ENCODE measurements around the gene PRTFDC1.

The PRTFDC1 gene

GRCh38 chr10:24884793-24885192 lies 67.6 kb downstream of the PRTFDC1 start:
- no peak overlapping the region for H3K4me3 Mint-ChIP-seq
- ATAC-seq (replicated peaks) (no peak), DNase-seq (no peak)
- H3K36me3 Mint-ChIP-seq (ENCODE audit: insufficient read depth) = peaks cover 8% of the 10 kb centered on the region
- peak overlapping the region; percentile 88 to 91 for H3K27ac Mint-ChIP-seq
- no peaks in the 10 kb centered on the region for H3K27me3 Mint-ChIP-seq
- H3K9me3 Mint-ChIP-seq = peaks cover 2 to 5% of the 10 kb centered on the region in 2 donors
- H3K4me1 Mint-ChIP-seq (ENCODE audit: low read depth in 2 of 2) = peaks cover 36 to 61% of the 10 kb centered on the region in 2 donors

DNA sequence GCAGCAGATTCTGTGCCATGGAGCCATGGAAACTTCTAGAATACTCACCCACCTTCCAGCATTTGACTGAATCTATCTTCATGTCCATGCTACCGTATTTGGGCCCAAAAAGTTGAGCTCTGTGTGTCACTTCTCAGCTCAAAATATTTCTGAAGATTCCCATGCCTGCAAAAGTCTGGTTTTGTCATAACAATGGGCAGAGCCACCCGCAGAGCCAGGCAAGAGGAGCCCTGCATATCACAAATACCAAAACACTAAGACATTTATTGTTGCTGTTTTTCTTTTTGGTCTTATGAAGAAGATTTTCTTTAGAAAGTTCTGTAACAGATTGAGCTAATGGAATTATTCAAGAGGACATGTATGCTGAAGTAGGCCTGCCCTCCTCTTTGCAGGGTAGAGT lies 68.1 kb downstream of the PRTFDC1 start:
- peak overlapping the region; percentile 87 to 91 for H3K27ac Mint-ChIP-seq
- DNase-seq (no peak), ATAC-seq (replicated peaks) (no peak)
- peaks cover 8% of the 10 kb centered on the region for H3K36me3 Mint-ChIP-seq (ENCODE audit: insufficient read depth)
- H3K4me1 Mint-ChIP-seq (ENCODE audit: low read depth in 2 of 2) = peaks cover 33 to 56% of the 10 kb centered on the region in 2 donors
- H3K4me3 Mint-ChIP-seq = no peak overlapping the region
- peaks cover 2 to 5% of the 10 kb centered on the region in 2 donors for H3K9me3 Mint-ChIP-seq
- H3K27me3 Mint-ChIP-seq = no peaks in the 10 kb centered on the region

- peaks cover 30 to 46% of the 10 kb centered on the region in 2 donors for H3K4me1 Mint-ChIP-seq (ENCODE audit: low read depth in 2 of 2)
- H3K27ac Mint-ChIP-seq = peak overlapping the region; percentile 74 to 86
- ATAC-seq (replicated peaks) = no peak
- H3K27me3 Mint-ChIP-seq = no peaks in the 10 kb centered on the region
- peaks cover 2 to 5% of the 10 kb centered on the region in 2 donors for H3K9me3 Mint-ChIP-seq
- no peak for DNase-seq
- peaks cover 8% of the 10 kb centered on the region for H3K36me3 Mint-ChIP-seq (ENCODE audit: insufficient read depth)
- no peak overlapping the region for H3K4me3 Mint-ChIP-seq
Measured at GRCh38 chr10:24883176-24883575, 69.2 kb downstream of the PRTFDC1 start.

GRCh38 chr10:24882047-24882698 lies 70.2 kb downstream of the PRTFDC1 start:
- DNase-seq (peak; percentile 33 to 53 (median 36)), ATAC-seq (replicated peaks) (peak; percentile 81)
- H3K27ac Mint-ChIP-seq = peak overlapping the region; percentile 77 to 90
- peaks cover 0 to under 1% of the 10 kb centered on the region in 2 donors for H3K9me3 Mint-ChIP-seq
- peaks cover 22 to 38% of the 10 kb centered on the region in 2 donors for H3K4me1 Mint-ChIP-seq (ENCODE audit: low read depth in 2 of 2)
- H3K4me3 Mint-ChIP-seq = peak overlapping the region; percentile 66 to 77
- H3K27me3 Mint-ChIP-seq = no peaks in the 10 kb centered on the region
- peaks cover 4% of the 10 kb centered on the region for H3K36me3 Mint-ChIP-seq (ENCODE audit: insufficient read depth)

DNA sequence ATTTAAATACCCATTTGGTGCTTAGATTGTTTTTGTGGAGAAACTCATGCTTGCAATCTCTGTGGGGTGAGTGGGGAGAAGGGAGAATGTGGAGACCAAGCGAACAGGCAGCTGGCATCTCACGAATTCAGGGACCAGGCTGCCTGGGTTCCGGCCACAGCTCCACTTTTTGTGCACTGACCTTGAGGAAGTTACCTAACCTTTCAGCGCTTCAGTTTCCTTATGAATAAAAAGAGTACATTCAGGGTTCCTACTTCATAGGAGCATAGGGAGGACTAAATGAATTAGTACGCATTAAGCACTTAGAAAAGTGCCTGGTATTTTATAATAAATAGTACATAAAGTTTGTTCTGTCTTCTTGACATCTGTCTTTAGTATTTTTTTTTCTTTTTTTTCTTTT lies 72.5 kb downstream of the PRTFDC1 start:
- H3K9me3 Mint-ChIP-seq = no peaks in the 10 kb centered on the region
- H3K27me3 Mint-ChIP-seq = no peaks in the 10 kb centered on the region
- H3K27ac Mint-ChIP-seq = peak overlapping the region in 1 of 2 donors; percentile 51
- H3K4me1 Mint-ChIP-seq (ENCODE audit: low read depth in 2 of 2) = peaks cover 11 to 33% of the 10 kb centered on the region in 2 donors
- DNase-seq (no peak), ATAC-seq (replicated peaks) (no peak)
- no peaks in the 10 kb centered on the region for H3K36me3 Mint-ChIP-seq (ENCODE audit: insufficient read depth)
- H3K4me3 Mint-ChIP-seq = no peak overlapping the region

DNA sequence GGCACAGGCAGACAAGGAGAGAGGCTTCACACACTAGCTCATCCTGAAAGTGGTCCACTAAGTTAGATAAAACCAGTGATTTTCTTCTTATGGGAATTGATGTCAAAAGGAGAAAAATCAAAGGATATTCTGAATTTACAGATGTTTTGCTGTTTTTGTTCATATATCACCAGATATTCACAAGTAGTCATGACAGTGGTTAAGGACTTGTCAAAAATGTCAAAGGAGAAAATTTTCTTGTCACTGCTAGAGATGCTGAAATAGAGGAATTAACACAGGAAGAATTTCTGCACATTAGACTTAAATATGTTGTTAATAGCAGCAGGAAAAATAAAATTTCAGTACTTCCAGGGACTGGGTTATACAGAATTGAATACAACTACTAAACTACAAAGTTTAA lies 78.3 kb downstream of the PRTFDC1 start:
- Mint-ChIP-seq H3K9me3 (no peaks in the 10 kb centered on the region), H3K4me3 (peak overlapping the region in 1 of 2 donors; percentile 6), H3K27me3 (no peaks in the 10 kb centered on the region), H3K27ac (no peak overlapping the region), H3K4me1 (ENCODE audit: low read depth in 2 of 2) (peaks cover 11 to 16% of the 10 kb centered on the region in 2 donors), H3K36me3 (ENCODE audit: insufficient read depth) (no peaks in the 10 kb centered on the region)
- DNase-seq (no peak), ATAC-seq (replicated peaks) (no peak)

GRCh38 chr10:24873281-24873683 lies 79.1 kb downstream of the PRTFDC1 start:
- peak; percentile 33 for ATAC-seq (replicated peaks)
- no peak for DNase-seq
- Mint-ChIP-seq H3K4me1 (ENCODE audit: low read depth in 2 of 2) (peaks cover 11 to 16% of the 10 kb centered on the region in 2 donors), H3K9me3 (no peaks in the 10 kb centered on the region), H3K27ac (no peak overlapping the region), H3K4me3 (no peak overlapping the region), H3K36me3 (ENCODE audit: insufficient read depth) (no peaks in the 10 kb centered on the region), H3K27me3 (no peaks in the 10 kb centered on the region)

- no peak for ATAC-seq (replicated peaks)
- Mint-ChIP-seq H3K4me3 (no peak overlapping the region), H3K4me1 (ENCODE audit: low read depth in 2 of 2) (peaks cover 11 to 16% of the 10 kb centered on the region in 2 donors), H3K9me3 (no peaks in the 10 kb centered on the region), H3K27ac (no peak overlapping the region), H3K27me3 (no peaks in the 10 kb centered on the region), H3K36me3 (ENCODE audit: insufficient read depth) (no peaks in the 10 kb centered on the region)
- no peak for DNase-seq
Measured at GRCh38 chr10:24872790-24873182, 79.6 kb downstream of the PRTFDC1 start.

DNA sequence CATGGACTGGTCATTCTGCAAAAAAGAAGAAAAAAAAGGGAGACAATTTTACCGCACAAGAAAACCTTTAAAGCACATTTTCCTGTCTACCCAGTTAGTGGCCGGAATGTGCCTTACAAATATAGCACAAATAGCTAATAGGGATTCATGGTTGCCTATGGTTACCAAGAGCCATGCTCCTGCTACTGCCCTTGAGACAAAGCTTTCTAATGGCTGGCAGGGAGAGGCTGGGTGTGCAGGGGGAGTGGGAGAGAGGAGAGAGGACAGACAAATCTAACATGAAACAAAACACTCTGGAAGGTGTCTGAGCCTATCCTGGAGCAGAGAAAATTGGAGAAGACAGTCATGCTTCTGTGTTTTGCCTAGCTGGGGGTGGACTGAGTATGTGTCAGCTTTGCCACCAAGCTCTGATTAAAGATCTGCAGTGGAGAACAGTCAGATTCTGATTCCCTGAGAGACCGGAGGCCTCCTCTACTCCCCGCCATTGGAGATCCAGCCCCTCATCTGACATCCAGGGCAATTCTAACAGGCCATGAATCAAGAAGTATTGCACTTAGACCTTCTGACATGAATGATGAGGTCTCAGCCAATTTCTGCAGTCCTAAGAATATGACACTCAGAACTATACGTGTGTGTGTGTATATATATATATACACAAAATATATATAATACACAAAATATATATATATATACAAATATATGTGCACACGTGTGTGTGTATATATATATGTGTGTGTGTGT lies 80.2 kb downstream of the PRTFDC1 start:
- no peak overlapping the region for H3K4me3 Mint-ChIP-seq
- no peaks in the 10 kb centered on the region for H3K9me3 Mint-ChIP-seq
- ATAC-seq (replicated peaks) = no peak
- no peaks in the 10 kb centered on the region for H3K27me3 Mint-ChIP-seq
- H3K27ac Mint-ChIP-seq = no peak overlapping the region
- peaks cover 11 to 16% of the 10 kb centered on the region in 2 donors for H3K4me1 Mint-ChIP-seq (ENCODE audit: low read depth in 2 of 2)
- no peak for DNase-seq
- no peaks in the 10 kb centered on the region for H3K36me3 Mint-ChIP-seq (ENCODE audit: insufficient read depth)

DNA sequence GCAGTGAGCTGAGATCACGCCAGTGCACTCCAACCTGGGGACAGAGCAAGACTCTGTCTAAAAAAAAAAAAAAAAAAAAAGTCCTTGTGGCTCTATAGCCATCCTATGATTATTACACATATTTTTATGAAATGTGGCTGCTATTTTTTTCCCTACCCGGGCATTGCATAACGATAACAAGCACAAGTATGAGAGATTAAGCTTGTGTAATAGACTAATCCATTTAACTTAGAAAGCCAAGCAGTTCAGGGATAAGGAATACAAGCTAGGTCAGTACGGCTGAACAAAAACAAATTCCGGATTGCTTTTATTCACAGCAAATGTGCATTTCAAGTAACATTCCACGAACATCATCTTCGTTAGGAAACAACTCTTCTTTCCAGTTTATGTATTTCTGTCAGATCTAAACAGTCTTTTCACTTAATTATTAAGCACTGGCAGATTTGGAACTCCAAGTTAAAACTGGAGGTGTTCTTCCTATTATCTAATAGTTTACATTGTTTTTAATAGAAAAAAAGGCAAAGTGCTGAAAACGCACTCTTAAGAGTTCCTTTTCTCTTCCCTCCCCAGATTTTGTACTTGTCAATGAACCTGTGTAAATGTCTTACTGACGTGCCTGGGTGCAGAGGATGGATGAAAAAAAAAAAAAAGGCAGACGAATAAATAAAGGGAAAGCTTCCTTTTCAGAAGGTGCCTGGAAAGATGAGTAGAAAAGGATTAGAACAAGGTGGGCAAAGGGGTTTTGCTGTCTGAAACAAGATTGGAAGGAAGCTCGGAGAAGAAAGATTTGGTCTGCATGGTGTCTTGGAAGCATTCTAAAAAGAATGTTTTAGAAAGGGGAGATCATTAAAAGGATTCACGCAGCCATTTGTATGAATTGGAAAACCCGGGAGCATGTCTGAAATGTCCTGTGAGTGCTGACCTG lies 81.1 kb downstream of the PRTFDC1 start:
- no peak for ATAC-seq (replicated peaks)
- Mint-ChIP-seq H3K27me3 (no peaks in the 10 kb centered on the region), H3K9me3 (no peaks in the 10 kb centered on the region), H3K4me3 (no peak overlapping the region), H3K4me1 (ENCODE audit: low read depth in 2 of 2) (peaks cover 13 to 16% of the 10 kb centered on the region in 2 donors), H3K36me3 (ENCODE audit: insufficient read depth) (no peaks in the 10 kb centered on the region), H3K27ac (no peak overlapping the region)
- no peak for DNase-seq

GRCh38 chr10:24869354-24870015 lies 82.9 kb downstream of the PRTFDC1 start:
- Mint-ChIP-seq H3K4me1 (ENCODE audit: low read depth in 2 of 2) (peaks cover 16 to 19% of the 10 kb centered on the region in 2 donors), H3K36me3 (ENCODE audit: insufficient read depth) (no peaks in the 10 kb centered on the region), H3K9me3 (no peaks in the 10 kb centered on the region), H3K27me3 (no peaks in the 10 kb centered on the region), H3K27ac (no peak overlapping the region), H3K4me3 (no peak overlapping the region)
- no peak for ATAC-seq (replicated peaks)
- no peak for DNase-seq

- Mint-ChIP-seq H3K4me3 (no peak overlapping the region), H3K9me3 (no peaks in the 10 kb centered on the region), H3K36me3 (ENCODE audit: insufficient read depth) (no peaks in the 10 kb centered on the region), H3K27ac (no peak overlapping the region), H3K27me3 (no peaks in the 10 kb centered on the region), H3K4me1 (ENCODE audit: low read depth in 2 of 2) (peaks cover 11 to 17% of the 10 kb centered on the region in 2 donors)
- ATAC-seq (replicated peaks) (no peak), DNase-seq (no peak)
Measured at GRCh38 chr10:24866604-24867583, 85.5 kb downstream of the PRTFDC1 start.
